Testis (tissue), 3 donors: Measurements from ENCODE around the gene WDR20. TPM values are rescaled to one million over a fixed set of nuclear protein-coding genes. Genes with fewer than 3 reads are reported as not detected.

Experiments
- DNase-seq: peaks from one replicate; pipeline ENCODE4 v3.0.0-alpha.2; 2019
- H3K27ac ChIP-seq, 2 donors: fragments of 200-600 bp; sonication (generic); one replicate each; pipeline ENCODE4 v1.5.1; 2019
- H3K27me3 ChIP-seq: fragments of 200-600 bp; sonication (generic); one replicate; pipeline ENCODE4 v1.5.1; 2019
- H3K36me3 ChIP-seq: fragments of 200-600 bp; sonication (generic); one replicate; pipeline ENCODE4 v1.5.1; 2017; ENCODE audit warnings: low read depth; ENCODE audit errors: missing control alignments
- H3K4me1 ChIP-seq: fragments of 200-600 bp; sonication (generic); one replicate; pipeline ENCODE4 v1.5.1; 2019
- H3K4me3 ChIP-seq, 2 donors: fragments of 200-600 bp; sonication (generic); one replicate each; pipeline ENCODE4 v1.5.1; 2017 to 2019
- H3K9me3 ChIP-seq: fragments of 200-600 bp; sonication (generic); one replicate; pipeline ENCODE4 v1.5.1; 2017
- CTCF ChIP-seq, 3 experiments: fragments of 450-650 bp in 2 of 3; fragments of 200-600 bp in 1 of 3; sonication (generic) in 1 of 3; IDR thresholded peaks; one replicate each; pipeline ENCODE4 v1.5.1; 2016 to 2019; ENCODE audit warnings: antibody characterized with exemption in 3 of 3, mild to moderate bottlenecking in 2 of 3, moderate library complexity in 1 of 3
- POLR2A ChIP-seq: fragments of 450-650 bp; IDR thresholded peaks from one replicate; pipeline ENCODE4 v1.6.1; 2017; ENCODE audit warnings: antibody characterized with exemption, mild to moderate bottlenecking, moderate library complexity
- WGBS, 2 donors: methylation state at CpG; one replicate each; pipeline ENCODE4 v1.1.5; 2018; 5-methylcytosine and 5-hydroxymethylcytosine counted together
- intact Hi-C: fragments of 100-400 bp; cut with DNase I; formaldehyde crosslinking; loops from one replicate; pipeline ENCODE4 v1.15.1; 2023; ENCODE audit warnings: low total_unique reads
- polyA plus RNA-seq: library from polyadenylated mRNA; stranded (reverse); fragments of 350-450 nt; fragmentation: Illumina TruSeq; extraction: RNeasy Lipid Tissue Mini Kit (QIAGEN cat#74804); gene quantifications from one replicate; pipeline ENCODE4 v1.2.3, GENCODE V29; 2014; ENCODE audit warnings: low read depth, low replicate concordance; ENCODE audit not compliant: insufficient read depth
- total RNA-seq, 2 donors: library from RNA; depleted of rRNA; stranded (reverse); fragments of >200 nt; gene quantifications; one replicate each; pipeline ENCODE4 v1.2.3, GENCODE V29; 2016

Gene WDR20
- total and polyA plus RNA-seq, 3 donors from 2014 or later, result 46.5 to 69.2 (median 56.4) TPM

GRCh38 chr14:102206918-102207317 lies 67.2 kb downstream of the WDR20 start:
- no peak for TF ChIP-seq POLR2A
- no peak for TF ChIP-seq CTCF (IDR thresholded peaks at IDR 0.05)
- no peaks in the 10 kb centered on the region for H3K36me3 ChIP-seq
- intact Hi-C loops, result no loop called here

GRCh38 chr14:102207831-102208365 lies 68.2 kb downstream of the WDR20 start:
- H3K4me3 ChIP-seq, result no peak overlapping the region
- no peak for DNase-seq
- no peaks in the 10 kb centered on the region for H3K27me3 ChIP-seq
- WGBS, 2 donors, result 93 to 97% methylated on average over 9 to 13 of the region's 13 CpGs
- no peak for TF ChIP-seq CTCF (IDR thresholded peaks at IDR 0.05)
- TF ChIP-seq POLR2A, result no peak
- intact Hi-C loops, result no loop called here
- H3K9me3 ChIP-seq, result no peaks in the 10 kb centered on the region
- H3K36me3 ChIP-seq, result no peaks in the 10 kb centered on the region
- H3K27ac ChIP-seq, result no peak overlapping the region
- no peaks in the 10 kb centered on the region for H3K4me1 ChIP-seq

More at GRCh38 chr14:102206918-102207317, 67.2 kb downstream of the WDR20 start:
- no peaks in the 10 kb centered on the region for H3K9me3 ChIP-seq
- H3K27me3 ChIP-seq, result no peaks in the 10 kb centered on the region
- no peak overlapping the region for H3K27ac ChIP-seq
- DNase-seq, result no peak
- 81 to 88% methylated on average over 8 of the region's 8 CpGs for WGBS, 2 donors
- no peaks in the 10 kb centered on the region for H3K4me1 ChIP-seq
- no peak overlapping the region for H3K4me3 ChIP-seq

GRCh38 chr14:102208741-102209140 lies 69.0 kb downstream of the WDR20 start:
- no peak for DNase-seq
- no peak overlapping the region for H3K27ac ChIP-seq
- no peaks in the 10 kb centered on the region for H3K9me3 ChIP-seq
- no peaks in the 10 kb centered on the region for H3K36me3 ChIP-seq
- no peaks in the 10 kb centered on the region for H3K27me3 ChIP-seq
- no peak overlapping the region for H3K4me3 ChIP-seq
- H3K4me1 ChIP-seq, result no peaks in the 10 kb centered on the region
- TF ChIP-seq CTCF (IDR thresholded peaks at IDR 0.05) (no peak), POLR2A (no peak)
- WGBS, 2 donors, result 95% methylated on average over 17 of the region's 17 CpGs
- intact Hi-C loops, result no loop called here

GRCh38 chr14:102209224-102209966 lies 69.7 kb downstream of the WDR20 start:
- WGBS, 2 donors, result 66 to 75% methylated on average over 18 to 19 of the region's 19 CpGs
- no peaks in the 10 kb centered on the region for H3K36me3 ChIP-seq
- TF ChIP-seq CTCF (IDR thresholded peaks at IDR 0.05), result peak in 2 of 3 experiments; percentile 17 to 30
- no peak for TF ChIP-seq POLR2A
- H3K27me3 ChIP-seq, result no peaks in the 10 kb centered on the region
- H3K27ac ChIP-seq, result no peak overlapping the region
- intact Hi-C loops, result no loop called here
- no peak overlapping the region for H3K4me3 ChIP-seq
- no peaks in the 10 kb centered on the region for H3K9me3 ChIP-seq
- DNase-seq, result peak; percentile 73
- no peaks in the 10 kb centered on the region for H3K4me1 ChIP-seq
